GM20000 (cell line): ENCODE measurements around the gene LRRN4CL.
A peak's percentile ranks its signal among the peaks of the same experiment; 100 is the strongest.

Experiments
- DNase-seq: peaks from one replicate; pipeline ENCODE4 v3.0.0; 2012; ENCODE audit warnings: low spot score
- CTCF ChIP-seq: IDR thresholded peaks from 2 replicates; pipeline ENCODE4 v1.5.1; 2012; ENCODE audit warnings: mild to moderate bottlenecking, control low read depth; ENCODE audit errors: extremely low read depth, missing control alignments

Gene LRRN4CL

GRCh38 chr11:62648967-62649364, 40.4 kb downstream of the LRRN4CL start:
- DNase-seq = no peak
- TF ChIP-seq CTCF = no peak

GRCh38 chr11:62648185-62648966, 41.0 kb downstream of the LRRN4CL start:
- no peak for TF ChIP-seq CTCF
- DNase-seq = no peak

GRCh38 chr11:62647609-62648005, 41.7 kb downstream of the LRRN4CL start:
- no peak for TF ChIP-seq CTCF
- no peak for DNase-seq

- no peak for TF ChIP-seq CTCF
- DNase-seq = no peak
Observed at GRCh38 chr11:62646825-62647608, 42.3 kb downstream of the LRRN4CL start.

- peak; percentile 99 for DNase-seq
- no peak for TF ChIP-seq CTCF
Observed at GRCh38 chr11:62645946-62646824, 43.1 kb downstream of the LRRN4CL start, which contains the start of gene GANAB. Gene GANAB (minus strand): TSS chr11:62646613. CDS start chr11:62646599, 14 bp downstream.

- no peak for TF ChIP-seq CTCF
- no peak for DNase-seq
Observed at GRCh38 chr11:62645671-62645945, 43.7 kb downstream of the LRRN4CL start.
